GM18909 (cell line): ENCODE measurements around the gene PIK3C2G.

Experiments
- ATAC-seq: cut with Tn5 transposase; IDR thresholded peaks from one replicate; pipeline ENCODE4 v1.9.1; 2021; ENCODE audit warnings: mild to moderate bottlenecking; ENCODE audit not compliant: unreplicated experiment, poor library complexity

PIK3C2G gene

GRCh38 chr12:18589316-18589715 is 328.0 kb downstream of the PIK3C2G start:
- ATAC-seq, result no peak

GRCh38 chr12:18591473-18591872 is 330.2 kb downstream of the PIK3C2G start:
- ATAC-seq, result no peak

DNA sequence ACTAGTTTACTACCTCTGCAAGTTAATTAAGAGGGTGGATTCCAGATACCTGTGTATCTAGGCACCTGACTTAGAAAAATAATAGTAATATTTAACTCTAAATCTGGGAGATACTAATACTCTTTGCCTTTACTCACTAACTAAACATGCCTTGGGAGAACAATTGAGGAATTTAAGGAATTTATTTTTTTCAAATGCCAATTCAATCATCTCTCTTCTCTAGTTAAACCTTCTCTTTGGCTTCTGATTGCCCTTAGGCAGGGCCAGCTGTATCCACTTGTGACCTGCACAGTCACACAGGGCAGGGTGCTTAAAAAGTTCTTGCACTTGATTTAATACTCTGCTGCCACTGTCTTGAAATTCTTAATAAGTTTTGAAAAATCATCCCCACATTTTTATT is 334.1 kb downstream of the PIK3C2G start:
- ATAC-seq, result no peak

DNA sequence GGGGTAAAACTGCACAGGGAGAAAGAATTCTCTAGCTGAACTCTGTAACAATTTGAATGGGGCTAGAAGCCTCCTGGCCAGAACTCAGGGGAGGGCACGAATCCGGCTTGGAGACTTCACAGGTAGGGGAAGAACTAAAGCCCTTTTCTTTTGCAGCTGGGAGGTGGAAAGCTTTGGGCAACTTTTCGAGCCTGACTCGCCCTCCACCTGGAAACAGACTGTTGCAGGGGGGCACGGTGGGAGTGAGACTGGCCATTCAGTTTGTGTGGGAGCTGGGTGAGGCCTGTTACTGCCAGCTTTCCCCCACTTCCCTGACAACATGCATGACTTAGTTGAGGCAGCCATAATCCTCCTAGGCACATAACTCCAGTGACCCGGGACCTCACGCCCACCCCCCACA is 340.6 kb downstream of the PIK3C2G start:
- no peak for ATAC-seq

DNA sequence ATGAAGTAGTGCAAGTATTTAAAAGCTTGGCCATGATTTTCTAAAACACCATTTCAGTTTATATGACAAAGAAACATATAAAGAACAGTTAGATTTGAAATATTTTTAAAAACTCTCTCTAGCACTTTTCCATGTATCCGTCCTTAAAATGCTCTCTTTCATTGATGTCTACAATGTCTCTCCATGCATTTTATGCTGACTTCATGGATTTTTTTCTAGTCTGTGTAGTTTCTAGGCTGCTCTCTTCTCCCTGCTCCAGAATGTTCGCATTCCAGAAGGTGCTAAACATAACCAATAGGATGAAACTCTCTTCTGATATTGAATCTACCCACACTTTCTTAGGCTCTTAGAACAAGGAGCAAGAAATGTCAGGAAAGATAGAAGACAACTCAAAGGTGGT is 351.7 kb downstream of the PIK3C2G start:
- no peak for ATAC-seq

DNA sequence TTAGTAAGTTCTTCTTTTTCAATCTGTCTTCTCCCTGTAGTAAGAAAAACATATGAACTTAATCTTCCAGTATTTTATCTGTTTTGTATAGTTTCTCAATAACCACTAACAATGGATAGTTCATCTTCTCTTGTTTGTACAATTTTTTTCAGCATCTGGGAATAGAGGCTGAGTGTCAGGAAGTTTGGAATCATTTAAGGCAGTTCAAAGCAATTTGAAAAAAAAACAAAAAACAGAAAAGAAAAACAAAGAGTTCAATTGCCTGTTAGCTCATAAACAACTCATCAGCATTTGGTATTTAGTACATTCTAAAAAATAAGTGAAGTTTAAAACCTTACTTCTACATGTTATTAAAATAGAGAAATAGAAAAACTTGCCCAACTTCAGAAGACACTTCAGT is 359.7 kb downstream of the PIK3C2G start:
- ATAC-seq, result no peak

- ATAC-seq, result no peak
These were observed 368.1 kb downstream of the PIK3C2G start for GRCh38 chr12:18629445-18629844.

DNA sequence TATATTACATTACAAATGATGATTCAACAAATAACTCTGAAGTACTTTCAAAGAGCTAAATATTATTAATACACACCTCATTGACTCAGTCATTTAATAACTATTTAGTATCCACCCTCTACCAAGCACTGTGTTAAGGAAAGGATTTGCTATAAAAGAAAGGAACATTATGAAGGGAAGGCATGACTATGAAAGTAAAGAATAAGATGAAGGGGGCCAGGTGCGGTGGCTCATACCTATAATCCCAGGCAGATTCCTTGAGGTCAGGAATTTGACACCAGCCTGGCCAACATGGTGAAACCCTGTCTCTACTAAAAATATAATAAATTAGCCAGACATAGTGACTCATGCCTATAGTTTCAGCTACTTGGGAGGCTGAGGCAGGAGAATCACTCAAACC is 368.6 kb downstream of the PIK3C2G start:
- ATAC-seq, result no peak

- no peak for ATAC-seq
These were observed 370.0 kb downstream of the PIK3C2G start for GRCh38 chr12:18631339-18631738.

DNA sequence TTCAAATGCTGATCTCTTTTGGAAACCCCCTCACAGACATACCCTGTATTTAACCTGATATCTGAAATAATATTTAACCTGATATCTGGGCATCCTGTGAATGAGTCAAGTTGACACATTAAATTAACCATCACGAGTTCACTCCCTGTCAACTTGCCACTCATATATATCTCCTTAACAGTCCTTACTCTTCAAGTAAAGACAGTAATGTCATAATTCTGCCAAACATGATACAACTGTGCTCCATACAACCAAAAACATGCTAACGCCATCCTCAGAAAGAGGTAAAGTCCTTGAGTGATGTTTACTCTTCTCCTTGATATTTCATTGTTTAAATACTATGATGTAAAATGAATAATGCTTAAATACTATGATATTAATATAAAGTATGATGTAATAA is 371.5 kb downstream of the PIK3C2G start:
- ATAC-seq, result no peak

DNA sequence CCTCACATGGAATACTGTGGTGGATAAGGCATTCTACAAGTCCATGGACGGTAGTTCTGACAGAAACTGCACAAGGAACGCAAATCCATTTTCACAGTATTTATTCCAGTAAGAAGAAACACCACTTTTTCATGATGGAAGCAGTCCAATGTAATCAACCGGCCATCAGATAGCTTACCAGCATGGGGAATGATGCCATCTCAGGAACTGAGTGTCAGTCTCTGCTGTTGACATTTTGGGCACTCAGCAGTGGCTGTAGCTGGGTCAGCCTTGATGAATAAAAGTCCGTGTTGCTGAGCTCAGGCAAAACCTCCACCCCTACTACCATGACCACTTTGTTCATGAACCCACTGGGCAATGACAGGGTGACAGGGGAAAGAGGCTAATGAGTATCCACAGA is 373.1 kb downstream of the PIK3C2G start:
- ATAC-seq, result no peak

DNA sequence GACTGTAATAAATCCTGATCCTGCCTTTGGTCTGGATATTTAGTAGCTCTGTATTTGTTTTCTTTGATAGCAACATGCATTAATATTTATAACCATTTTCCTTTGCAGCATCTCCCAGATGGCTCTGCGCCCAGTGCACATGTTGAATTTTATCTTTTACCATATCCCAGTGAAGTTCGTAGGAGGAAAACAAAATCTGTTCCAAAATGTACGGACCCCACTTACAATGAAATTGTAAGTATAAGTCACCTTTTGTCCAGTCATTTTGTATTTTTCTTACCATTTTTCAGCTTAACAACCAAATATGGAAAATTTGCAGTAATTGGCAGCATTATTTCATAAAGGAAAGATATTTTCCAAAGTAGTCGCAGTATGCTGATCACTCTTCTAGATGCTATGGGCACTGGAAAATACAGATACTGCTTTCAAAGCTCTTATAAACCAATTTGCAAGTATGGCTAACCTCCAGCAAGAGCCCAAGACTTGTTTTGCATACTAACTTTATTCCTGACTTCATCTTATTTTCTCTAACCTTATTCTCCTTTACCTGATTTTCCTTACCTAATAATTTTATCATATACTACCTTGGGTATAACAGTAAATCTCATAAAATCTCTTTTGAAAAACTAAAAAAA is 379.1 kb downstream of the PIK3C2G start:
- no peak for ATAC-seq

- ATAC-seq, result no peak
These were observed 382.4 kb downstream of the PIK3C2G start for GRCh38 chr12:18643681-18644080.

DNA sequence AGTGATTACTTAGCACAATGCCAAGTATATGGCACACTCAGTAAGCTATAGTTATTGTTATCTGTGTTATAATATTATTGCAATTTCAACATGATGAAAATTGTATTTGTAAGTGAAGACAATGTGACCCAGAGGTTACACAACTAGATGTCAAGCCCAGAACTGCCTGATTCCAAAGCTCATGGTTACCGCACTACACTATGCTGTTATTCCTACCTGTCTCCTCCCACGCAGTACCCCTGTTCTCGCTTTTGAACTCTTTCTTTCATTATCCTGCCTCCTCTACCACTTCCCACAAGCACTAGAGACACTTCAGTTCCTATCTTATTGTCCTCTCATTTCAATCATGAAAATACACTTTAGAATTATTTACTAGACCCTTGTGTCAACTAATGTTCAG is 383.2 kb downstream of the PIK3C2G start:
- ATAC-seq, result no peak

DNA sequence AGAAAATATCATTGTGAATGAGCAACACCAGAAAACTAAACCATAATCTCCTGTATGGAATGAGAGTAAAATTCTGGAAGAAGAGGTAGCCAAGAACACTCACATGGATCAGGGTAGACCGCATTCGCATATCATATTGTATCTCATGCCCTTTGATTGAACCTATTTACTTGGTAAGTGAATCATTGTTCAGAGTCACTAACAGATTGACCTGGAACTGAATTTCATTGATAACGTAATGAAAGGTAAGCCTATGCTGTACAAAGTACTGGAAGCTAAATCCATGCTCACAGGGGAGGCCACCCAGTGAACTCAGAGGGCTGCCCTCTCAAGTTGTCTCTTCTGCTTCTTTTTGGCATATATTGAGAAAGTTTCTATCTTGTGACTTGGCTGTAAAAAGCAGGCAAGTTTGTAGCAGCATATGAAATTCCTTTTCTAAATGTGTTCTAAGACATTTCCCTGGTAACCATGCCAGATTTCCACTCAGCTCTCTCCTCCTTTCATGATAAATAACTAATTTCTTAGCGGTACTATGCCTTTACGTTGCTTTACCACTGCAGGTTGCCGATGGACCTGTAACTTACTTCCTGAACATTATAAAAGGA is 385.1 kb downstream of the PIK3C2G start:
- no peak for ATAC-seq

- no peak for ATAC-seq
These were observed 390.2 kb downstream of the PIK3C2G start for GRCh38 chr12:18651525-18651924.

GRCh38 chr12:18652596-18652995 is 391.3 kb downstream of the PIK3C2G start:
- ATAC-seq, result no peak

- ATAC-seq, result no peak
These were observed 392.1 kb downstream of the PIK3C2G start for GRCh38 chr12:18653465-18653864.

DNA sequence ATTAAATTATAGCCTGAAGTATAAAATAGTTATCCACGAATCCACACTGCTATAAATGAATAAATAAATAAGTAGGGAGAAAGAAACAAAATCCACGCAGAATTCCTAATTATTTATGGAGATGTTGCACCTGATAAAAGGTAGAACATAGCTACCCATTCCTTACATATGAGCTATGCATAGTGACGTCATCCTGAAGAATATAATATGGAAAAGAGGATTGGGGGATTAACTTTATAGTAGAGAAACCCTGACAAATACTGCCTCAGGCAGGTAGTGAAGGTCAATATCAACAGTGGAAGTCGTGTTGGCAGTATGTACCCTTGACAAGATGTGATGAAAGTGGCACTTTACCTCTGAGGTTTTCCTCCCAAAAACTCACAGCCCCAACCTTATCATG is 394.0 kb downstream of the PIK3C2G start:
- no peak for ATAC-seq

DNA sequence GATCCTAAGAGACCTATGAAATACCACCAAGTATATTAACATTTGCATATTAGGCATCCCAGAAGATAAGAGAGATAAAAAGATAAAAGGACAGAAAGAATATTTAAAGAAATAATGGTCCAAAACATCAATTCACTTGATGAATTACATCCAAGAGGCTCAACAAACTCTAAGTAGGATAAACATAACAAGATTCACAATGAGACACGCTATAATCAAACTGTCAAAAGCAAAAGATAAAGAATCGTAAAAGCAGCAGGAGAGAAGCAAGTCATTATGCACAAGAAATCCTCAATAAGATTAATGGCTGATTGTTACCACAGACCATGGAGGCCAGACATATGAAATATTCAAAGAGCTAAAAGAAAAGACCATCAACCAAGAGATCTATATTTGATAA is 396.9 kb downstream of the PIK3C2G start:
- ATAC-seq, result no peak

DNA sequence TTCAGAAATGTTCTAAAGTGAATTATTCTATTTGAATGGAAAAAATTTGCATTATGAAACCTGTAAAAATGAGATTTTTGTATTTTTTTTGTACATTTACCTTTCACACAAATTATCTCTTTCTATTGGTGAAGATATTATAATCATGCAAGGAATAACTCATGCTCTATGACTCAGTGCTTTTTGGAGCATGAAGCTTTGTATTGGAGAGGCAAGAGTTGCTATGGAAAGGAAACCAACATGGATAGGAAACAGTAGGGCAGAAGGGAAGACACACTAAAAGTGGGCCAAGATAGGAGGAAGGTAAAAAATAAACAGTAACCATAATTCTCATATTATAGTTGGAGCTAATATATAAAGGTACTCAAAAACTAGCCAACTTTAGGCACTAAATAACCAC is 397.5 kb downstream of the PIK3C2G start:
- no peak for ATAC-seq

- ATAC-seq, result no peak
These were observed 414.8 kb downstream of the PIK3C2G start for GRCh38 chr12:18676141-18676540.
